K562 (cell line): Measurements from ENCODE around the gene LAMA2. TPM values are rescaled to one million over a fixed set of nuclear protein-coding genes. Genes with fewer than 3 reads are reported as not detected.
A peak's percentile ranks its signal among the peaks of the same experiment; 100 is the strongest.

Source experiments
- ATAC-seq: fragments of 200-7000 bp; cut with Tn5 transposase; 3 replicates; pipeline ENCODE4 v1.9.1; 2020; ENCODE audit warnings: moderate library complexity
- BruUV-seq: library from RNA; stranded (reverse); fragments of 400-500 nt; replicated peaks from 2 replicates; lab custom pipeline; 2021; lab: Mats Ljungman, UMichigan
- CTCF ChIA-PET: fragments of 300-600 bp; formaldehyde crosslinking; extraction: SDS; loops from one replicate; lab custom pipeline; 2021; ENCODE audit warnings: low intra/inter-chr PET ratio; lab: Yijun Ruan, JAX
- POLR2A ChIA-PET: fragments of 300-600, 350-650 bp; sonication (Branson Sonifier 250); formaldehyde crosslinking; extraction: SDS; loops from one replicate; lab custom pipeline; 2021; ENCODE audit warnings: antibody characterized with exemption, inconsistent platforms; lab: Yijun Ruan, JAX
- DNase-seq, 4 experiments: peaks; one replicate each; pipeline versions ENCODE4 v3.0.0 to v3.0.0-alpha.2; 2011 to 2018; ENCODE audit warnings: low spot score in 3 of 4, mixed read lengths in 3 of 4; ENCODE audit errors: extremely low read depth in 1 of 4
- FAIRE-seq: peaks from 2 replicates; lab custom pipeline; 2011; peaks lifted over from hg19 to GRCh38; lab: Jason Lieb, UNC
- H2AFZ ChIP-seq: 2 replicates; pipeline ENCODE4 v1.6.0; 2011; ENCODE audit warnings: low read depth, low read length, control low read depth, inconsistent platforms
- H3K27ac ChIP-seq: fragments of 200-600 bp; 3 replicates; pipeline ENCODE4 v1.8.0; 2011; ENCODE audit warnings: low read depth, mild to moderate bottlenecking, control low read depth, inconsistent platforms, low read length, moderate library complexity, mixed read lengths; ENCODE audit errors: extremely low read depth
- H3K27me3 ChIP-seq, 2 experiments: fragments of 300-600 bp in 1 of 2; 2 replicates in 1 of 2; 3 replicates in 1 of 2; pipeline versions ENCODE4 v1.6.0 to v1.8.0; 2011; ENCODE audit warnings: inconsistent platforms in 2 of 2, low read length in 2 of 2, mild to moderate bottlenecking in 1 of 2, mixed read lengths in 1 of 2, moderate library complexity in 1 of 2; ENCODE audit not compliant: control insufficient read depth in 2 of 2, insufficient read depth in 2 of 2
- H3K36me3 ChIP-seq: fragments of 300-600 bp; 3 replicates; pipeline ENCODE4 v1.8.0; 2011; ENCODE audit warnings: mild to moderate bottlenecking, low read length, inconsistent platforms; ENCODE audit not compliant: control insufficient read depth, insufficient read depth
- H3K4me1 ChIP-seq, 2 experiments: fragments of 200-600 bp in 1 of 2; replicated peaks in 1 of 2; 2 replicates in 1 of 2; 3 replicates in 1 of 2; pipeline versions ENCODE4 v1.5.1 to v1.8.0; 2011; ENCODE audit warnings: inconsistent platforms in 2 of 2, low read length in 2 of 2, mild to moderate bottlenecking in 1 of 2, mixed read lengths in 1 of 2, moderate library complexity in 1 of 2; ENCODE audit not compliant: control insufficient read depth in 2 of 2, insufficient read depth in 2 of 2
- H3K4me2 ChIP-seq: 2 replicates; pipeline ENCODE4 v1.6.1; 2011; ENCODE audit warnings: low read length, control low read depth, inconsistent platforms, mixed read lengths; ENCODE audit not compliant: insufficient read depth
- H3K4me3 ChIP-seq: fragments of 200-600 bp; sonication (generic), shearing (Covaris generic); 2 replicates; pipeline ENCODE4 v1.5.1; 2016; ENCODE audit warnings: control low read depth, inconsistent platforms
- H3K79me2 ChIP-seq: fragments of 200-600 bp; 3 replicates; pipeline ENCODE4 v1.8.0; 2011; ENCODE audit warnings: low read length, inconsistent platforms; ENCODE audit not compliant: control insufficient read depth, insufficient read depth
- H3K9ac ChIP-seq, 2 experiments: 2 replicates each; pipeline versions ENCODE4 v1.6.0 to v1.6.1; 2011; ENCODE audit warnings: low read depth in 2 of 2, low read length in 2 of 2, control low read depth in 1 of 2, inconsistent platforms in 1 of 2, mild to moderate bottlenecking in 1 of 2, mixed read lengths in 1 of 2; ENCODE audit not compliant: insufficient read depth in 1 of 2
- H3K9me1 ChIP-seq: one replicate; pipeline ENCODE4 v1.6.0; 2011; ENCODE audit warnings: inconsistent platforms, mild to moderate bottlenecking, low read length, moderate library complexity; ENCODE audit not compliant: control insufficient read depth, insufficient read depth
- H3K9me3 ChIP-seq: replicated peaks from 2 replicates; pipeline ENCODE4 v1.5.1; 2011; ENCODE audit warnings: low read depth, low read length, inconsistent platforms; ENCODE audit not compliant: control insufficient read depth, insufficient read depth
- H4K20me1 ChIP-seq: replicated peaks from 2 replicates; pipeline ENCODE4 v1.6.1; 2011; ENCODE audit warnings: low read length, inconsistent platforms, mixed read lengths; ENCODE audit not compliant: control insufficient read depth, insufficient read depth
- CBX5 ChIP-seq: IDR thresholded peaks from 2 replicates; pipeline ENCODE4 v1.6.1; 2014; ENCODE audit warnings: low read depth, borderline replicate concordance
- CUX1 ChIP-seq: fragments of 200-800 bp; sonication (Bioruptor generic); IDR thresholded peaks from 2 replicates; pipeline ENCODE4 v1.6.1; 2016; ENCODE audit warnings: missing genetic modification characterization, missing compliant biosample characterization
- GTF2E2 ChIP-seq: fragments of 200-800 bp; sonication (Bioruptor generic); IDR thresholded peaks from 2 replicates; pipeline ENCODE4 v1.6.1; 2016; ENCODE audit warnings: missing genetic modification characterization, missing compliant biosample characterization
- HDAC1 ChIP-seq, 2 experiments: fragments of 450-650 bp; IDR thresholded peaks; 2 replicates each; pipeline ENCODE4 v1.6.1; 2016 to 2017; ENCODE audit warnings: inconsistent platforms in 1 of 2, mild to moderate bottlenecking in 1 of 2, moderate library complexity in 1 of 2
- SAFB ChIP-seq: fragments of 200-400 bp; formaldehyde crosslinking; IDR thresholded peaks from 2 replicates; pipeline ENCODE4 v1.6.1; 2017; ENCODE audit warnings: low read depth, low read length, borderline replicate concordance
- SP2 ChIP-seq: IDR thresholded peaks from 2 replicates; pipeline ENCODE4 v1.6.1; 2011; ENCODE audit warnings: mild to moderate bottlenecking, low read depth, low read length, moderate library complexity; ENCODE audit not compliant: poor library complexity, severe bottlenecking; ENCODE audit errors: extremely low read depth
- SREBF2 ChIP-seq: sonication (generic); formaldehyde crosslinking; IDR thresholded peaks from 2 replicates; pipeline ENCODE4 v1.4.0; 2020; ENCODE audit warnings: mild to moderate bottlenecking, missing genetic modification reagents
- TEAD1 ChIP-seq, 2 experiments: fragments of 450-650 bp in 1 of 2; sonication (generic) in 1 of 2; formaldehyde crosslinking; IDR thresholded peaks; 2 replicates each; pipeline versions ENCODE4 v1.4.0 to v1.8.0; 2020 to 2022; ENCODE audit warnings: mild to moderate bottlenecking in 2 of 2, missing genetic modification reagents in 1 of 2
- ZBED1 ChIP-seq: IDR thresholded peaks from 2 replicates; pipeline ENCODE4 v1.6.1; 2014
- ZNF12 ChIP-seq: sonication (generic); formaldehyde crosslinking; IDR thresholded peaks from 2 replicates; pipeline ENCODE4 v1.4.0; 2020; ENCODE audit warnings: mild to moderate bottlenecking, missing genetic modification reagents
- ZNF184 ChIP-seq: sonication (generic); formaldehyde crosslinking; IDR thresholded peaks from 2 replicates; pipeline ENCODE4 v1.5.0; 2020; ENCODE audit warnings: missing genetic modification reagents
- ZNF766 ChIP-seq: fragments of 200-800 bp; sonication (Bioruptor generic); conservative IDR thresholded peaks from 2 replicates; pipeline ENCODE4 v1.6.1; 2016; ENCODE audit warnings: missing genetic modification characterization, missing compliant biosample characterization
- WGBS: fragments of 100-300 bp; shearing (Covaris generic); methylation state at CpG from one replicate; pipeline ENCODE4 v1.1.6; 2016; ENCODE audit warnings: low coverage, mixed read lengths; ENCODE audit not compliant: insufficient coverage; ENCODE audit errors: missing lambda C conversion rate; 5-methylcytosine and 5-hydroxymethylcytosine counted together
- in situ Hi-C: fragments of 300-500 bp; cut with MboI; formaldehyde crosslinking; loops from 4 replicates; pipeline ENCODE4 v1.15.0; 2018; ENCODE audit warnings: inconsistent platforms, mixed read lengths
- intact Hi-C: fragments of 100-400 bp; cut with micrococcal nuclease; formaldehyde crosslinking; loops from 2 replicates; pipeline ENCODE4 v1.14.2; 2022
- polyA plus RNA-seq, 8 experiments: library from polyadenylated mRNA; depleted of rRNA in 4 of 8; stranded (reverse) in 5 of 8; unstranded in 3 of 8; fragments of >200 nt; fragmentation: Nextera tagmentation in 2 of 8; fragmentation: Illumina TruSeq in 1 of 8; extraction: Ambion mirVana in 2 of 8; extraction: Trizol in 1 of 8; gene quantifications; 2 replicates each; pipeline versions ENCODE4 v1.2.1 to v1.2.3, GENCODE V29; 2011 to 2014; ENCODE audit warnings: inconsistent platforms in 1 of 8, missing spikeins in 1 of 8
- total RNA-seq, 7 experiments: library from RNA; depleted of rRNA in 6 of 7; stranded (reverse); fragments of >200 nt in 6 of 7; fragmentation: Illumina TruSeq in 2 of 7; extraction: Trizol in 2 of 7; gene quantifications; 2 replicates each; pipeline versions ENCODE4 v1.2.1 to v1.2.3, GENCODE V29; 2011 to 2021; ENCODE audit warnings: low replicate concordance in 1 of 7
- TF ChIP-seq, protein P1 (sequence below), 2 experiments: IDR thresholded peaks in 1 of 2; conservative IDR thresholded peaks in 1 of 2; 2 replicates each; pipeline ENCODE4 v1.6.1; 2016; ENCODE audit warnings: low read depth in 2 of 2, mild to moderate bottlenecking in 1 of 2, missing compliant biosample characterization in 1 of 2, missing genetic modification characterization in 1 of 2, moderate library complexity in 1 of 2

Gene LAMA2
- total and polyA plus RNA-seq, 9 of the 15 experiments (the other 6 are each of a cell fraction or from before 2014, with no cell fraction given): 0.04 to 1.5 (median 0.36) TPM

GRCh38 chr6:129490521-129491255, 607.8 kb downstream of the LAMA2 start:
- H3K4me3 ChIP-seq: peak overlapping the region; percentile 6; the same call in 1 of the 2 replicates
- no peaks in the 10 kb centered on the region for H3K36me3 ChIP-seq
- H4K20me1 ChIP-seq: no peaks in the 10 kb centered on the region
- TSS peak; percentile 92 for BruUV-seq
- H3K27ac ChIP-seq: peak overlapping the region; percentile 72
- H3K27me3 ChIP-seq: peaks cover 0 to under 1% of the 10 kb centered on the region in 2 experiments; a peak in 1 of 5 replicates
- peak overlapping the region; percentile 62 for H3K4me2 ChIP-seq
- in situ Hi-C loops (loop anchor here (10.0 kb wide), 1 partner anchor 534 kb away; no protein-coding TSS in a partner anchor), intact Hi-C loops (no loop called here)
- DNase-seq (peak; percentile 41 to 70 (median 55)), FAIRE-seq (peak; percentile 65), ATAC-seq (peak; percentile 91)
- no peaks in the 10 kb centered on the region for H3K79me2 ChIP-seq
- H3K4me1 ChIP-seq: peaks cover 0 to 10% of the 10 kb centered on the region in 2 experiments; a peak in 3 of 5 replicates
- peak overlapping the region in 1 of 2 experiments; percentile 52; a peak in 1 of 4 replicates for H3K9ac ChIP-seq
- ChIA-PET POLR2A (interaction anchor here (1.1 to 1.2 kb wide), 2 partner anchors 13 to 24 kb away, joined by 3 to 4 read pairs; no protein-coding TSS in a partner anchor), CTCF (interaction anchor here (1.3 kb wide), 1 partner anchor 9 kb away, joined by 3 read pairs; no protein-coding TSS in a partner anchor)
- H3K9me1 ChIP-seq: no peaks in the 10 kb centered on the region
- WGBS: 21% methylated on average over 9 of the region's 9 CpGs
- no peaks in the 10 kb centered on the region for H3K9me3 ChIP-seq
- H2AFZ ChIP-seq: peak overlapping the region; percentile 90
- TF ChIP-seq, protein P1, sequence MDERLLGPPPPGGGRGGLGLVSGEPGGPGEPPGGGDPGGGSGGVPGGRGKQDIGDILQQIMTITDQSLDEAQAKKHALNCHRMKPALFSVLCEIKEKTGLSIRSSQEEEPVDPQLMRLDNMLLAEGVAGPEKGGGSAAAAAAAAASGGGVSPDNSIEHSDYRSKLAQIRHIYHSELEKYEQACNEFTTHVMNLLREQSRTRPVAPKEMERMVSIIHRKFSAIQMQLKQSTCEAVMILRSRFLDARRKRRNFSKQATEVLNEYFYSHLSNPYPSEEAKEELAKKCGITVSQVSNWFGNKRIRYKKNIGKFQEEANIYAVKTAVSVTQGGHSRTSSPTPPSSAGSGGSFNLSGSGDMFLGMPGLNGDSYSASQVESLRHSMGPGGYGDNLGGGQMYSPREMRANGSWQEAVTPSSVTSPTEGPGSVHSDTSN (CRISPR knock-in tag; IDR thresholded peaks at IDR 0.05; ENCODE audit: low read depth): no peak
- TF ChIP-seq, protein P1 (tag; conservative IDR thresholded peaks at IDR 0.05; ENCODE audit: low read depth): no peak
- TF ChIP-seq ZNF766 (CRISPR knock-in tag) (peak; percentile 49; the same call in 1 of the 2 replicates), GTF2E2 (tag) (peak; percentile 86), SP2 (no peak), CUX1 (no peak), ZNF12 (CRISPR knock-in tag) (no peak), SAFB (no peak), CBX5 (no peak), ZNF184 (CRISPR knock-in tag) (no peak), TEAD1 (CRISPR knock-in tag; IDR thresholded peaks at IDR 0.05) (no peak), HDAC1 (IDR thresholded peaks at IDR 0.05) (no peak), SREBF2 (no peak), ZBED1 (no peak)
